Fibroblast of lung (primary cell): ENCODE measurements around the gene RBM33.

Source experiments
- EZH2 ChIP-seq: IDR thresholded peaks from 2 replicates; pipeline ENCODE4 v1.5.1; 2012; ENCODE audit warnings: low read length, control low read depth, mild to moderate bottlenecking; ENCODE audit errors: missing control alignments
- TF ChIP-seq, protein P1 (sequence below), 2 donors: IDR thresholded peaks in 1 of 2; conservative IDR thresholded peaks in 1 of 2; 1 replicate in 1 of 2; 2 replicates in 1 of 2; pipeline ENCODE4 v1.5.1; 2011 to 2012; ENCODE audit warnings: low read length in 2 of 2, control low read depth in 1 of 2, inconsistent platforms in 1 of 2, low read depth in 1 of 2, mild to moderate bottlenecking in 1 of 2

DNA sequence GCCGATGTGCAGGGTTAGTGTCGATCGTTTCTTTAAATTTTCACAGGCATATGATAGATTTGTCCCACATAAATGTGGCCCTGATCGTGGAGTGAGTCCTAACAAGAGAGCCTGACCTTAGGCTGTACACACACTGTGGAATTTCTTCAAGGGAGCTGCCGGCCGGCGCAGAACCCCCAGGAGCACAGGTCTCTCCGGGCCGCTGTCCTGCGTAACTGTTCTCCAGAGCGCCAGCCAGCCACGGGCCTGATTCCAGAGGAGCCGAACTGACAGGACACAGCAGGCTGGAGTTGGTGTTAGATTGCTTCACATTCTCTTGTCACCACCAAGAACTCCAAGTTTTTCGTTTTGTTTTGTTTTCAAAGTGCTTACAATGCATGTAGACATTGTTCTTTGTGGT lies 130.5 kb downstream of the RBM33 start:
- TF ChIP-seq, protein P1, sequence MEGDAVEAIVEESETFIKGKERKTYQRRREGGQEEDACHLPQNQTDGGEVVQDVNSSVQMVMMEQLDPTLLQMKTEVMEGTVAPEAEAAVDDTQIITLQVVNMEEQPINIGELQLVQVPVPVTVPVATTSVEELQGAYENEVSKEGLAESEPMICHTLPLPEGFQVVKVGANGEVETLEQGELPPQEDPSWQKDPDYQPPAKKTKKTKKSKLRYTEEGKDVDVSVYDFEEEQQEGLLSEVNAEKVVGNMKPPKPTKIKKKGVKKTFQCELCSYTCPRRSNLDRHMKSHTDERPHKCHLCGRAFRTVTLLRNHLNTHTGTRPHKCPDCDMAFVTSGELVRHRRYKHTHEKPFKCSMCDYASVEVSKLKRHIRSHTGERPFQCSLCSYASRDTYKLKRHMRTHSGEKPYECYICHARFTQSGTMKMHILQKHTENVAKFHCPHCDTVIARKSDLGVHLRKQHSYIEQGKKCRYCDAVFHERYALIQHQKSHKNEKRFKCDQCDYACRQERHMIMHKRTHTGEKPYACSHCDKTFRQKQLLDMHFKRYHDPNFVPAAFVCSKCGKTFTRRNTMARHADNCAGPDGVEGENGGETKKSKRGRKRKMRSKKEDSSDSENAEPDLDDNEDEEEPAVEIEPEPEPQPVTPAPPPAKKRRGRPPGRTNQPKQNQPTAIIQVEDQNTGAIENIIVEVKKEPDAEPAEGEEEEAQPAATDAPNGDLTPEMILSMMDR (conservative IDR thresholded peaks at IDR 0.05 in 1 of 2, IDR thresholded peaks at IDR 0.05 in 1 of 2; ENCODE audit: low read depth in 1 of 2, low read length in 2 of 2): no peak
- no peak for TF ChIP-seq EZH2
